Measurements from ENCODE around the gene SGPL1. TPM values are rescaled to one million over a fixed set of nuclear protein-coding genes. Genes with fewer than 3 reads are reported as not detected.

Gene SGPL1
- total RNA-seq, 2 experiments from 2014 or later = 13.7 to 16.6 TPM

GRCh38 chr10:70903262-70903921 is 87.6 kb downstream of the SGPL1 start:
- ATAC-seq = peak; percentile 51
- Mint-ChIP-seq H3K36me3 (ENCODE audit: low read depth) (no peaks in the 10 kb centered on the region), H3K9me3 (no peaks in the 10 kb centered on the region), H3K4me1 (ENCODE audit: low read depth) (no peaks in the 10 kb centered on the region), H3K27ac (no peak overlapping the region), H3K4me3 (no peak overlapping the region), H3K27me3 (no peaks in the 10 kb centered on the region)
- ChIA-PET CTCF (interaction anchor here (0.5 to 4.0 kb wide), 23 partner anchors 10 to 530 kb away, joined by 3 to 29 read pairs (median 3); no protein-coding TSS in a partner anchor), POLR2A (interaction anchor here (1.2 kb wide), 1 partner anchor 310 kb away, joined by 4 read pairs; no protein-coding TSS in a partner anchor)
- intact Hi-C loops (cut with micrococcal nuclease) = no loop called here
- TF ChIP-seq CTCF (IDR thresholded peaks at IDR 0.05) = peak; percentile 82
- peak; percentile 50 for DNase-seq

- no peak overlapping the region for H3K27ac Mint-ChIP-seq
- intact Hi-C loops (cut with micrococcal nuclease) = loop anchor here (5.0 kb wide), 1 partner anchor 382 kb away; no protein-coding TSS in a partner anchor
- POLR2A ChIA-PET = interaction anchor here (0.6 kb wide), 1 partner anchor 140 kb away, joined by 3 read pairs; no protein-coding TSS in a partner anchor
Measured at GRCh38 chr10:70905071-70906021, 89.6 kb downstream of the SGPL1 start.

GRCh38 chr10:70906031-70906783 is 90.5 kb downstream of the SGPL1 start:
- DNase-seq (no peak), ATAC-seq (no peak)
- Mint-ChIP-seq H3K36me3 (ENCODE audit: low read depth) (no peaks in the 10 kb centered on the region), H3K27ac (no peak overlapping the region), H3K27me3 (no peaks in the 10 kb centered on the region), H3K4me1 (ENCODE audit: low read depth) (no peaks in the 10 kb centered on the region), H3K9me3 (no peaks in the 10 kb centered on the region), H3K4me3 (no peak overlapping the region)
- intact Hi-C loops (cut with micrococcal nuclease) = loop anchor here (5.0 kb wide), 1 partner anchor 381 kb away; no protein-coding TSS in a partner anchor
- no peak for TF ChIP-seq CTCF (IDR thresholded peaks at IDR 0.05)
- ChIA-PET CTCF (interaction anchor here (1.1 kb wide), 1 partner anchor 19 kb away, joined by 3 read pairs; no protein-coding TSS in a partner anchor), POLR2A (no interaction called here)

More at GRCh38 chr10:70905071-70906021, 89.6 kb downstream of the SGPL1 start:
- no peak for DNase-seq
- H3K27me3 Mint-ChIP-seq = no peaks in the 10 kb centered on the region
- no peak for TF ChIP-seq CTCF (IDR thresholded peaks at IDR 0.05)
- H3K36me3 Mint-ChIP-seq (ENCODE audit: low read depth) = no peaks in the 10 kb centered on the region
- no peak for ATAC-seq
- no peaks in the 10 kb centered on the region for H3K9me3 Mint-ChIP-seq
- CTCF ChIA-PET = interaction anchor here (1.1 to 4.0 kb wide), 3 partner anchors 19 to 303 kb away, joined by 3 to 29 read pairs (median 3); no protein-coding TSS in a partner anchor
- H3K4me3 Mint-ChIP-seq = no peak overlapping the region
- no peaks in the 10 kb centered on the region for H3K4me1 Mint-ChIP-seq (ENCODE audit: low read depth)

GRCh38 chr10:70906953-70907636 is 91.3 kb downstream of the SGPL1 start:
- no peak for TF ChIP-seq CTCF (IDR thresholded peaks at IDR 0.05)
- Mint-ChIP-seq H3K4me3 (no peak overlapping the region), H3K36me3 (ENCODE audit: low read depth) (no peaks in the 10 kb centered on the region), H3K27ac (no peak overlapping the region), H3K27me3 (no peaks in the 10 kb centered on the region), H3K9me3 (peaks cover 1% of the 10 kb centered on the region), H3K4me1 (ENCODE audit: low read depth) (no peaks in the 10 kb centered on the region)
- POLR2A ChIA-PET = no interaction called here
- DNase-seq = no peak
- CTCF ChIA-PET = interaction anchor here (1.1 kb wide), 1 partner anchor 18 kb away, joined by 3 read pairs; no protein-coding TSS in a partner anchor
- no peak for ATAC-seq
- intact Hi-C loops (cut with micrococcal nuclease) = loop anchor here (5.0 kb wide), 1 partner anchor 380 kb away; no protein-coding TSS in a partner anchor
